ENCODE data around the gene ADCK1. TPM values are rescaled to one million over a fixed set of nuclear protein-coding genes. Genes with fewer than 3 reads are reported as not detected.
"Not testable (repeated sequence)": the region's sequence is repeated elsewhere in the genome, so short reads cannot be mapped to it uniquely, and the experiment has no call there.

Gene ADCK1
- polyA plus RNA-seq, 2 of the 4 experiments (the other 2 are of a cell fraction), result 6.6 to 8.1 TPM

DNA sequence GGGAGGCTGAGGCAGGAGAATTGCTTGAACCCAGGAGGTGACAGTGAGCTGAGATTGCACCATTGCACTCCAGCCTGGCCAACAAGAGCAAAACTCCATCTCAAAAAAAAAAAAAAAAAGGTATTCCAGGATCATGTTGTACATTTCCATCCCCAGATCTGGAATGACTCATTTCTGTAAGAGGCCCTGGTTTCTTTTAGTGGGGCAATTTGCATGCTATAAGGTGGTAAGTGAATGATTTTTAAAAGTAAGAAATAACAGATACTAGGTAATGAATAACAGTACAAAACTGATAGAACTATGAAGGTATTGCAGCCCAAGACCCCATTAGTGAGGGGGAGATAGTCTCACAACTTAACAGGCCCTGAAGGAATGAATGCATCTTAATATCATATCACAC is 17.7 kb upstream of the ADCK1 start:
- POLR2A ChIA-PET, result no interaction called here
- TF ChIP-seq JUNB (IDR thresholded peaks at IDR 0.05) (no peak), BHLHE40 (IDR thresholded peaks at IDR 0.05; ENCODE audit: low read depth, low read length) (no peak), HDAC2 (IDR thresholded peaks at IDR 0.05) (no peak), SREBF2 (IDR thresholded peaks at IDR 0.05) (no peak), TP53 (CRISPR knock-in tag; IDR thresholded peaks at IDR 0.05) (no peak), PHF8 (IDR thresholded peaks at IDR 0.05; ENCODE audit: borderline replicate concordance, low read depth) (no peak)
- CTCF ChIA-PET, result interaction anchor here (0.7 to 1.3 kb wide), 4 partner anchors 12 to 461 kb away, joined by 3 to 4 read pairs (median 3); no protein-coding TSS in a partner anchor
- no peak overlapping the region for H3K4me3 ChIP-seq
- FAIRE-seq (no peak), DNase-seq (ENCODE audit: low read depth in 1 of 2, low spot score in 1 of 2) (no peak), ATAC-seq (no peak)
- no peaks in the 10 kb centered on the region for H3K9me3 ChIP-seq
- no peak overlapping the region for H3K4me2 ChIP-seq
- H3K4me1 ChIP-seq, result no peaks in the 10 kb centered on the region
- no peak overlapping the region for H3K27ac ChIP-seq

DNA sequence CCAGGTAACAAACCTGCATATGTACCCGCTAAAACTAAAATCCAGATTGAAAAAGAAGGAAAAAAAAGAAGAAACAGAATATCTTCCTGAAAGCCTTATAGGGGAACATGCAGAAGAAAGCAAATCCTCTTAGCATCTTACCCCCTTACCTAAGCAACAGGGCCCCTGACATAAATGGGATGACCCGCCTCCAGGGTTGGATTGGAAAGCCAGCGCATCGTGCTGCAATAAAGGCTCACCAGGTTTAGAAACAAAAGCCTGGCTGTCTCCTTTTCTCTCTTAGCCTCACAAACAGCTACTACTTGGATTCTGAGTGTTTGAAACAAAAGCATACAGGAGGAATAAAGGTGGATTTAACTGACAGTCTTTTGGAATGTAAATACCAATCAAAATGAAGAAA is 13.8 kb upstream of the ADCK1 start:
- no peaks in the 10 kb centered on the region for H3K4me1 ChIP-seq
- ATAC-seq (no peak), FAIRE-seq (no peak), DNase-seq (ENCODE audit: low read depth in 1 of 2, low spot score in 1 of 2) (no peak)
- no peaks in the 10 kb centered on the region for H3K9me3 ChIP-seq
- CTCF ChIA-PET, result no interaction called here
- POLR2A ChIA-PET, result no interaction called here
- no peak overlapping the region for H3K4me3 ChIP-seq
- H3K27ac ChIP-seq, result no peak overlapping the region
- H3K4me2 ChIP-seq, result no peak overlapping the region
- TF ChIP-seq CBX2 (IDR thresholded peaks at IDR 0.05; ENCODE audit: borderline replicate concordance, low read depth), result no peak
- TF ChIP-seq, protein P1, sequence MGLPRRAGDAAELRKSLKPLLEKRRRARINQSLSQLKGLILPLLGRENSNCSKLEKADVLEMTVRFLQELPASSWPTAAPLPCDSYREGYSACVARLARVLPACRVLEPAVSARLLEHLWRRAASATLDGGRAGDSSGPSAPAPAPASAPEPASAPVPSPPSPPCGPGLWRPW (IDR thresholded peaks at IDR 0.05), result no peak
- 65% methylated on average over 4 of the region's 4 CpGs for WGBS (ENCODE audit: missing lambda C conversion rate)

DNA sequence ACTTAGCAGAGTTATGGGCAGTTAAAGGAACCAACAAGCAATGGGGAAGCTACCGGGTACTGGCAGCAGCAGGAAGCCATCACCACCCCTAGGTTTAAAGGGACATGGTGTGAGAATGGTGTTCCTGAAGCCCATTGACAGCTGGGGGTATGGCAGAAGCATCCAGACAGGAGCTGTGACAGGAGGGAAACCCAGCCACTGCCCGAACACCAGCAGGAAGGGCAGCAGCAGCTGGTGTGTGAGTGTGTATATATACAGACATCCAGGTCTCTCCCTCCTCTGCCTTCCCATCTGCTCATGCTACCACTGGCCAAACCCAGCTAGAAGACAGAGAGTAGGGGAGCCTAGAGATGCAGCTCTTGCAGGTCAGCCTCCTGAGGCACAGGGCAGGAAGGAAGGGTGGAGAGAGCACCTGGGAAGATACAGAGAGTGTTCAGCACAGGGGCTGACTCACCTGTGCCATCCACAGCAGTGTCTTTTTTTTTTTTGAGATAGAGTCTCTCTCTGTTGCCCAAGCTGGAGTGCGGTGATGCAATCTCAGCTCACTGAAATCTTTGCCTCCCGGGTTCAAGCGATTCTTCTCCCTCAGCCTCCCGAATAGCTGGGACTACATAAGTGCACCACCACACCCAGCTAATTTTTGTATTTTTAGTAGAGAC is 9.2 kb upstream of the ADCK1 start:
- POLR2A ChIA-PET, result no interaction called here
- Histone ChIP-seq H3K4me1 (peaks cover 3% of the 10 kb centered on the region; the same call in 2 of the 3 replicates), H3K4me2 (no peak overlapping the region), H3K27ac (no peak overlapping the region), H3K4me3 (no peak overlapping the region), H3K9me3 (no peaks in the 10 kb centered on the region)
- FAIRE-seq (no peak), DNase-seq (ENCODE audit: low read depth in 1 of 2, low spot score in 1 of 2) (no peak), ATAC-seq (peak in 1 of 2 experiments; percentile 28; a peak in 3 of 6 replicates)
- WGBS (ENCODE audit: missing lambda C conversion rate), result 58% methylated on average over 6 of the region's 6 CpGs
- CTCF ChIA-PET, result interaction anchor here (0.8 to 1.1 kb wide), 2 partner anchors 29 to 60 kb away, joined by 3 read pairs; no protein-coding TSS in a partner anchor
- no peak for TF ChIP-seq HDAC2 (IDR thresholded peaks at IDR 0.05)
- TF ChIP-seq RARB (CRISPR knock-in tag; IDR thresholded peaks at IDR 0.05), result no peak
- no peak for TF ChIP-seq CHD4 (IDR thresholded peaks at IDR 0.05; ENCODE audit: borderline replicate concordance)

DNA sequence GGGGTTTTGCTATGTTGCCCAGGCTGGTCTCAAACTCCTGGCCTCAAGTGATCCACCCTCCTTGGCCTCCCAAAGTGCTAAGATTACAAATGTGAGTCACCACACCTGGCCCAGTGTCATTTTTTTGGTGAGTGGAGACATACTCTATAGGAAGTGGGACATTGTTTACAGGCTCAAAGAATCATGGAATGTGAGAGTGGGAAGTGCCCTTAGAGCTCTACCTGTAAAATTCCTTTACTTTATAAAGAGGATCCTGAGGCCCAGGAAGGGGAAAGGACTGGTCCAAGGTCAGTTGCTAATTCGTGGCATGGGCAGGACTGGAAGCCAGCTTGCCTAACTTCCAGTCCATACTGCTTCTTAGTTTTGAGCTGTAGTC is 8.7 kb upstream of the ADCK1 start:
- no peak for ATAC-seq
- POLR2A ChIA-PET, result no interaction called here
- H3K4me1 ChIP-seq, result peaks cover 8% of the 10 kb centered on the region
- H3K9me3 ChIP-seq, result no peaks in the 10 kb centered on the region
- no peak overlapping the region for H3K4me3 ChIP-seq
- TF ChIP-seq CBX8 (IDR thresholded peaks at IDR 0.05) (no peak), MYC (IDR thresholded peaks at IDR 0.05; ENCODE audit: borderline replicate concordance, low read length) (no peak), CEBPB (IDR thresholded peaks at IDR 0.05) (no peak), NPAS2 (CRISPR knock-in tag; IDR thresholded peaks at IDR 0.05; ENCODE audit: borderline replicate concordance) (no peak), RCOR1 (IDR thresholded peaks at IDR 0.05; ENCODE audit: low read depth, low read length) (no peak), BHLHE40 (IDR thresholded peaks at IDR 0.05; ENCODE audit: low read depth, low read length) (no peak), CHD2 (IDR thresholded peaks at IDR 0.05; ENCODE audit: low read length, partially characterized antibody) (no peak), CHD4 (IDR thresholded peaks at IDR 0.05; ENCODE audit: borderline replicate concordance) (no peak)
- TF ChIP-seq, protein P2, sequence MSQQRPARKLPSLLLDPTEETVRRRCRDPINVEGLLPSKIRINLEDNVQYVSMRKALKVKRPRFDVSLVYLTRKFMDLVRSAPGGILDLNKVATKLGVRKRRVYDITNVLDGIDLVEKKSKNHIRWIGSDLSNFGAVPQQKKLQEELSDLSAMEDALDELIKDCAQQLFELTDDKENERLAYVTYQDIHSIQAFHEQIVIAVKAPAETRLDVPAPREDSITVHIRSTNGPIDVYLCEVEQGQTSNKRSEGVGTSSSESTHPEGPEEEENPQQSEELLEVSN (IDR thresholded peaks at IDR 0.05; ENCODE audit: borderline replicate concordance, low read depth), result no peak
- TF ChIP-seq, protein P3, sequence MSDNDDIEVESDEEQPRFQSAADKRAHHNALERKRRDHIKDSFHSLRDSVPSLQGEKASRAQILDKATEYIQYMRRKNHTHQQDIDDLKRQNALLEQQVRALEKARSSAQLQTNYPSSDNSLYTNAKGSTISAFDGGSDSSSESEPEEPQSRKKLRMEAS (IDR thresholded peaks at IDR 0.05), result no peak
- H3K27ac ChIP-seq, result no peak overlapping the region
- H3K4me2 ChIP-seq, result no peak overlapping the region
- FAIRE-seq, result no peak
- DNase-seq (ENCODE audit: low read depth in 1 of 2, low spot score in 1 of 2), result no peak
- WGBS (ENCODE audit: missing lambda C conversion rate), result 0% methylated on average over 1 of the region's 1 CpG
- CTCF ChIA-PET, result interaction anchor here (0.8 to 1.1 kb wide), 2 partner anchors 30 to 60 kb away, joined by 3 read pairs; no protein-coding TSS in a partner anchor

DNA sequence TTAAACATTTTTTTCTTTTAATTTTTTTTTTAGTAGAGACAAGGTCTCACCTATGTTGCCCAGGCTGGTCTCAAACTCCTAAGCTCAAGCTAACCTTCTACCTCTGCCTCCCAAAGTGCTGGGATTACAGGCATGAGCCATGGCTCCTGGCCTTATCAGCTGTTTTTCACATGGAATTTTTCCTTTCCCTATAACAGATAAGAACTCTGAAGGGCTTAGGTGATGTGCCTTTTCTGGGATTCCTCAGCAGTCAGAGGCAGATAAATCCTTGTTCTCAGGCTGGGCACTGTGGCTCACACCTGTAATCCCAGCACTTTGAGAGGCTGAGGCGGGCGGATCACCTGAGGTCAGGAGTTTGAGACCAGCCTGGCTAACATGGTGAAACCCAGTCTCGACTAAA is 6.7 kb upstream of the ADCK1 start:
- H3K4me2 ChIP-seq; ATAC-seq; H3K9me3 ChIP-seq; POLR2A ChIA-PET; DNase-seq (ENCODE audit: low read depth in 1 of 2, low spot score in 1 of 2); FAIRE-seq; H3K4me3 ChIP-seq; H3K27ac ChIP-seq: not testable (repeated sequence)
- CTCF ChIA-PET, result interaction anchor here (1.3 kb wide), 1 partner anchor 11 kb away, joined by 4 read pairs; no protein-coding TSS in a partner anchor
- 56% methylated on average over 3 of the region's 3 CpGs for WGBS (ENCODE audit: missing lambda C conversion rate)
- peaks cover 13% of the 10 kb centered on the region for H3K4me1 ChIP-seq
